NCI-H2227 treated with DMSO at 0.1 percent for 48 hours (cell line): Measurements from ENCODE around the gene FZR1.
"Not testable (repeated sequence)": the region's sequence is repeated elsewhere in the genome, so short reads cannot be mapped to it uniquely, and the experiment has no call there.

ENCODE experiments used
- DNase-seq: peaks from one replicate; lab custom pipeline; 2025; lab: John Stamatoyannopoulos, UW

Gene FZR1

DNA sequence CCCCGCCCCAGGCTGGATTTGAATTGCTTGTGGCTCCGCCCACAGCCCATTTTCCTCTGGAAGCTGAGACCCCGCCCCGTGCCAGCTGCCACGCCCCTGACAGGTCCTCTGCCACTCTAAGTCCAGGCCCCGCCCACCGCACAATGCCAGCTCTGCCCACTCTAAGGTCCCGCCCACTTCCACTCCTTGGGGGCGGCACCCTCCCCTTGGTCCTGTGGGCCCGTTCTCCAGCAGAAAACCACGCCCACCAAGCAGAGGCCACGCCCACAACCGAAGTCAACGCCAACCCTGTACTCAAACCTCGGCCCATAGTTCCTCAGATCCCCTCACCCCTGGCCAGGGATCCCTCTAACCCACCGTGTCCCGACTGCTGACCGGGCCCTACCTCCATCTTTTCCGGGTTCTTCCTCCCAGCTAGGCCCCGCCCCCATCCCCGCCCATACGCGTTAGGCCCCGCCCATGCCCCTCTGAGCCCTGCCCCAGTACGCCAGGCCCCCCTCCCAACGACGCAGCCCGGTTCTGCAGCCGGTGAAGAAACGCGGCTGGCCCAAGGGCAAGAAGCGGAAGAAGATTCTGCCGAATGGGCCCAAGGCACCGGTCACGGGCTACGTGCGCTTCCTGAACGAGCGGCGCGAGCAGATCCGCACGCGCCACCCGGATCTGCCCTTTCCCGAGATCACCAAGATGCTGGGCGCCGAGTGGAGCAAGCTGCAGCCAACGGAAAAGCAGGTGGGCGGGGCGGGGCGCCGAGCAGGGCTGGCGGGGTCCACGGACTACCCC lies 67.9 kb downstream of the FZR1 start:
- no peak for DNase-seq

DNA sequence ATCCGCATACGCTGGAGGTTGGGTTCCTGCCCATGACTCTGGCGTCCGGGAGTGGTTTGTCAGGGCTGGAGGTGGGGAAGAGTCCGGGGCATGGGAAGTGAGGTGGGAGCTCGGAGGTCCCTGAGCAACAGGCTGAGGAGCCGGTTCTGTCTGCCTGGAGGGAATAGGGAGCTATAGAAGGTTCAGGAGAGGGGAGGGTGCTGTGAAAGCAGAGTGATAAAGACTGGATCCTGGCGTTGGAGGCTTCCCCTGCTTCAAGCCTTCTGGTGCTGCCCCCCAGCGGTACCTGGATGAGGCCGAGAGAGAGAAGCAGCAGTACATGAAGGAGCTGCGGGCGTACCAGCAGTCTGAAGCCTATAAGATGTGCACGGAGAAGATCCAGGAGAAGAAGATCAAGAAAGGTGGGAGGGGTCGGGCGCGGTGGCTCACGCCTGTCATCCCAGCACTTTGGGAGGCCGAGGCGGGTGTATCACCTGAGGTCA lies 69.2 kb downstream of the FZR1 start:
- no peak for DNase-seq

DNA sequence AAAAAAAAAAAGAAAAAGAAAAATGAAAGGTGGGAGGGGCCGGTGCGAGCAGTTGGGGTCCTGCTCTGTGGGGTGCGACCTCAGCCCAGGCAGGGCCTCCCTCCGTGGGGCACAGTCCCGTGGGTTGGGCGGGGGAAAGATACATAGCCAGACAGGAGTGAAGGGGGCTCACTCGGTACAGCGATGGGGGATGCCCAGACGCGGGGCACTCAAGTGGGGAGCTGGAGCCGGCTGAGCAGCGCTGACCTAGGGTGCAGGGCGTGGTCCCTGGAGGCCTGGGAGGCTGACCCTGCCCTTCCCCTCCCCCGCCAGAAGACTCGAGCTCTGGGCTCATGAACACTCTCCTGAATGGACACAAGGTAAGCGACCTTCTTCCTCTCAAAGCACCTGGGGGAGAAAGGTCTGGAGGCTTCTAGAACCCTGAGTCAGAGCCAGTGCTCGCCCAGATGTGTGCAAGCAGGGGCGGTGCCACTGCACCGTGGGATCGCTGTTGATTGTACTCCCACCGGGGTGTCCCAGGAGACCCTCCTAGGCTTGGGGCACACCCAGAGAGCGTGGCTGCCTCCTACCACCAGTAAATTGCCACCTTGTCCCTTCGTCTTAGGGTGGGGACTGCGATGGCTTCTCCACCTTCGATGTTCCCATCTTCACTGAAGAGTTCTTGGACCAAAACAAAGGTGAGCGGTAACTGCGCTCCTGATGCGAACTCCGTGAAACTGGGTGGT lies 70.0 kb downstream of the FZR1 start:
- DNase-seq = no peak

DNA sequence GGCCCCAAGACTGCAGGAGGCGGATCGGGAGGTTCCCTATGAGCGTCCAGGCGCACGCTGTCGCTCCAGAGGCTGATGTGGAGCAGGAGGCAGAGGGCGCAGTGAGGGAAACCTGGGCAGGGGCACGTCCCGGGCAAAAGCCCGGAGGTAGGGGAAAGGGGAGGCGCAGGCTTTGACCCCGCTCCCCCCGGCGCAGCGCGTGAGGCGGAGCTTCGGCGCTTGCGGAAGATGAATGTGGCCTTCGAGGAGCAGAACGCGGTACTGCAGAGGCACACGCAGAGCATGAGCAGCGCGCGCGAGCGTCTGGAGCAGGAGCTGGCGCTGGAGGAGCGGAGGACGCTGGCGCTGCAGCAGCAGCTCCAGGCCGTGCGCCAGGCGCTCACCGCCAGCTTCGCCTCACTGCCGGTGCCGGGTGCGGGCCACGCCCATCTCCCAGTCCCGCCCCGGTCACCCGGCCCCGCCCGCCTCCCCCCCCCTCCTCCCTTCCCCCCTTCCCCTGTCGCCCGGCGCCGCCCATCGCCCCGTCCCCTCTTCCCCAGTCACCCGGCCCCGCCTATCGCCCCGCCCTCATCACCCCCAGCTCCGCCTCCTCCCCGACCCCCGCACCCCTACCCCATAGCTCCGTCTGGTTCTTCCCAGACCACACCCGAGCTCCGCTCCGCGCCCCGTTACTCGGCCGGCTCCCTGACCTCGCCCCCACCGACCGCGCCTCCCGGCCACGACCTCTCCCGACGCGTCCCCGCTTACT lies 70.8 kb downstream of the FZR1 start:
- DNase-seq = no peak

DNA sequence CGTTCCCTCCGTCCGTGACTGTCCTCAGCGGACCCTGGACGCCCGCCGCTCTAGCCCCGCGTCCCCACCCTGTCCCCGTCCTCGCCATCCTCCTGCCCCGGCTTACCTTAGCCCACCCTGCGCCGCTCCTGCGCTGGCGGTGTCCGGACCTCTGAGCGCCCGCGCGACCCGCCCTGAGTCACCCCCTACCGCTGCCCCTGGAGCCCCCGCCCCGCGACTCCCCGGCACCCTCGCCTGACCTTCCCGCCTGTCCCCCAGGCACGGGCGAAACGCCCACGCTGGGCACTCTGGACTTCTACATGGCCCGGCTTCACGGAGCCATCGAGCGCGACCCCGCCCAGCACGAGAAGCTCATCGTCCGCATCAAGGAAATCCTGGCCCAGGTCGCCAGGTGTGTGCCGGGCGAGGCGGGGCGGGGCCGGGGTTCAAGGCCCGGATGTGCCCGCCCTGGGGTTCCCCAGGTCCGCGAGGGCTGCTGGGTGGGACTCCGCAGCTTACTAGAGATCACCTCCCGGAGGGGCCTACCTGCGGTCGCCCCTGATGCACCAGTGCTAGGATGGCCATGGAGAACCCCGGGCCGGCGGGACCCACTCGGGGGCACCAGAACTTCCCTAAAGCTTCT lies 71.7 kb downstream of the FZR1 start:
- no peak for DNase-seq

DNA sequence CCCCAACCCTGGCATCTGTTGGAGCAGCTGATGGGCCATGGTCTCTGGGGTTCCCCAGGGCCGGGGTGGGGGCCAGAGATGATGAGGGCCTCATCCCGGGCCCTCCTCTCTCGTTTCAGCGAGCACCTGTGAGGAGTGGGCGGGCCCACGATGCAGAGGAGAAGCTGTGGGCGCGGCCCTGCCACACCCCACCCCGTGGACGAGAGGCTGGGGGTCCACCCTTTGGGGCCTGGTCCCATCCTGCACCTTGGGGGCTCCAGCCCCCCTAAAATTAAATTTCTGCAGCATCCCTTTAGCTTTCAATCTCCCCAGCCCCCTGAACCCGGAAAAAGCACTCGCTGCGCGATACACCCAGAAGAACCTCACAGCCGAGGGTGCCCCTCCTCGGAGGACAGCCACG lies 72.3 kb downstream of the FZR1 start:
- no peak for DNase-seq

DNA sequence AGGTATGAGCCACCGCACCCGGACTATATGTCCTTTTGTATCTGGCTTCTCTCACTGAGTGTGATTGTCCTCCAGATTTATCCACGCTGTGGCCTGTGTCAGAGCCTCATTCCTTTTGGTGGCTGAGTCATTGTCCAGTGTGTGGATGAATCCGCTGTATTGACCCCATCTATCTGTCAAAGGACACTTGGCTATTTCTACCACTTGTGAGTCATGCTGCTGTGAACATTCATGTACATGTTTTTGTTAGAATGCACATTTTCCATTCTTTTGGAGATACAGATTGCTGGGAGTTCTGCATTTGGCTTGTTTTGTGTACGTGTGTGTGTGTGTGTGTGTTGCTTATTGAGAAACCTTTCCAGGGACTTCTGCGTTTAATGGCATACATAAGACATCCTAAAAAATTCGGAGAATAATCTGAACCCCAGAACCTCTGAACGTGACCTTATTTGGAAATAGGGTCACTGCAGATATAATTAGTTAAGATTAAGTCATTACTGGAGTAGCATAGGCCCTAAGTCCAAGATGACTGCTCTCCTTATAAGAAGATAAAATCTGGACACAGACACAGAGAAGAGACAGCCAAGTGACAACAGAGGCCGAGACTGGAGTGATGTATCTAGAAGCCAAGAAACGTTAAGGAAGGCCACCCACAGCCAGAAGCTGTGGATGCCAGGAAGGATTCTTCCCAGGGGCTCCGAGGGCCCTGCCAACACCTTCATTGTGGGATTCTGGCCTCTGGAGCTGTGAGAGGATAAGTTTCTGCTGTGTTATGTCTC lies 74.2 kb downstream of the FZR1 start:
- no peak for DNase-seq

DNA sequence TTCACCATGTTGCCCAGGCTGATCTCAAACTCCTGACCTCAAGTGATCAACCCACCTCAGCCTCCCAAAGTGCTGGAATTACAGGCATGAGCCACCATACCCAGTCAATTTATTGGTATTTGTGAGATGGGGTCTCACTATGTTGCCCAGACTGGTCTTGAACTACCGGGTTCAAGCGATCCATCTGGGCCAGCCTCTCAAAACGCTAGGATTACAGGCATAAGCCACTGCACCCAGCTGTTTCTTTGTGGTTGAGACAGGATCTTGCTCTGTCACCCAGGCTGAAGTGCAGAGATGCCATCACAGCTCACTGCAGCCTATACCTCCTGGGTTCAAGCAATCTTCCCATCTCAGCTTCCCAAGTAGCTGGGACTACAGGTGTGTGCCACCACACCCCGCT lies 75.7 kb downstream of the FZR1 start:
- not testable (repeated sequence) for DNase-seq

DNA sequence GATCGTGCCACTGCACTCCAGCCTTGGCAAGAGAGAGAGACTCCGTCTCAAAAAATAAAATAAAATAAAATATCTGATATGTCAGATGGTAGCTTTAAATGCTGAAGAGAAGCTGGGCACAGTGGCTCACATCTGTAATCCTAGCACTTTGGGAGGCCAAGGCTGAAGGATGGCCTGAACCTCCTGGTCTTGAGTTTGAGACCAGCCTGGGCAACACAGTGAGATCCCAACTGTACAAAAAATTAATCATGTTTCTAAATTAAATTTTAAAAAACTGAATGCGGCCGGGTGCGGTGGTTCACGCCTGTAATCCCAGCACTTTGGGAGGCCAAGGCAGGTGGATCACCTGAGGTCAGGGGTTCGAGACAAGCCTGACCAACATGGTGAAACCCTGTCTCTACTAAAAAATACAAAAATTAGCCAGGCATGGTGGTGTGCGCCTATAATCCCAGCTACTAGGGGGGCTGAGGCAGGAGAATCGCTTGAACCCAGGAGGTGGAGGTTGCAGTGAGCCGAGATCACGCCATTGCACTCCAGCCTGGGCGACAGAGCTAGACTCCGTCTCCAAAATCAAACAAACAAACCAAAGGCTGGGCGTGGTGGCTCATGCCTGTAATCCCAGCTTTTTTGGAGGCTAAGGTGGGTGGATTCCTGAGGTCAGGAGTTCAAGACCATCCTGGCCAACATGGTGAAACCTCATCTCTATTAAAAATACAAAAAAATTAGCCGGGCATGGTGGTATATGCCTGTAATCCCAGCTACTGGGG lies 78.1 kb downstream of the FZR1 start:
- not testable (repeated sequence) for DNase-seq

DNA sequence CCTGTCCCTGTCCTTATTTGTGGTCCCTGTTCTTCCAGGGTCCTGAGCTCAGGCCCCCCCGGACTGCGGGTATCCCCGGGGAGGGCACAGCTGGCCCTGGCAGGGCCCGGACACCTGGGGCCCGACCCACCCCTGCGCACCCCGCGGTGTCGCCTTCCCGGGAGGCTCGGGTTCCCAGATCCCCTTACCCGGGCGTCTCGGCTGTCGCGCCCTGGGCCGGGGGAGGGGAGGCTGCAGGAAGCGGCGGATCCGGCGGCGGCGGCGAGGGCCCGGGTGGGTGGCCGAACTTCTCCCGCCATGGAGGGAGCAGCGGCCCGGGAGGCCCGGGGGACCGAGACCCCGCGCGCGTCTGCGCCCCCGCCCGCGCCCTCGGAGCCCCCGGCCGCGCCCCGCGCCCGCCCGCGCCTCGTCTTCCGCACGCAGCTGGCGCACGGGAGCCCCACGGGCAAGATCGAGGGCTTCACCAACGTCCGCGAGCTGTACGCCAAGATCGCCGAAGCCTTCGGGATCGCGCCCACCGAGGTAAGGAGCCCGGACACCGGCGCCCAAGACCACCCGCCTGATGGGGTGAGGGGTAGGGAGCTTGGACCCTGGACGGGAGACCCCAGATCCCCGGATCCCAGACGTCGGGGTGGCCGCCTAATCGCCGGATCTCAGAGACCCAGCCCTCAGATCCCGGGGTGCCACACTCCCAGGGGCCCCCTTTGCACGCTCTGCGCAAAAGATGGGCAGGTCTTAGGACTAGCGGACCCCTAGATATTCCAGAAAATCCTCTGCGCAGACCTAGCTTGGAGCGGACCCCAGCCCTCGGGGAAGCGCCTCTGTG lies 79.4 kb downstream of the FZR1 start, which contains the start of gene GIPC3:
GIPC3 (plus strand) TSS at position 178 of the 826 bp plus-strand sequence; CDS start at position 298, 120 bp downstream.
- DNase-seq = no peak

DNA sequence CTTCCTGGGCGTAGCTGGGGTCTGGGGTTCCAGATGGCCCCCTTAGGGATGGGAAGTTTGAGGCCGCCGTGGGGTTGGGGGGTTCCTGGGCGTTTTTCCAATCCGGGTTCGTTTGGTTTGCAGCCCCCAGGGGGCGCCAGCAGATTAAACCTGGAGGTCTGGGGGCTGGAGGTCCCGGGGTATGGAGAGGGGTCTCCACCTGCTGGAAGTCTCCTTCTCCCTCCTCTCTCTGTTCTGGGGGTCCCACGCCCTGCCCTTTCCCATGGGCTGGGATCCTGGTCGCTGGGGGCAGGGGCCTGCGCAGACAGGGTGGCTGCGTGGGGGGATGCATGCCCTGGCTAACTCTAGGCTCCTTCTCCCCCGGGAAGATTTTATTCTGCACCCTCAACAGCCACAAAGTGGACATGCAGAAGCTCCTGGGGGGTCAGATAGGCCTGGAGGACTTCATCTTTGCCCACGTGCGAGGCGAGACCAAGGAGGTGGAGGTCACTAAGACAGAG lies 80.1 kb downstream of the FZR1 start:
- no peak for DNase-seq

DNA sequence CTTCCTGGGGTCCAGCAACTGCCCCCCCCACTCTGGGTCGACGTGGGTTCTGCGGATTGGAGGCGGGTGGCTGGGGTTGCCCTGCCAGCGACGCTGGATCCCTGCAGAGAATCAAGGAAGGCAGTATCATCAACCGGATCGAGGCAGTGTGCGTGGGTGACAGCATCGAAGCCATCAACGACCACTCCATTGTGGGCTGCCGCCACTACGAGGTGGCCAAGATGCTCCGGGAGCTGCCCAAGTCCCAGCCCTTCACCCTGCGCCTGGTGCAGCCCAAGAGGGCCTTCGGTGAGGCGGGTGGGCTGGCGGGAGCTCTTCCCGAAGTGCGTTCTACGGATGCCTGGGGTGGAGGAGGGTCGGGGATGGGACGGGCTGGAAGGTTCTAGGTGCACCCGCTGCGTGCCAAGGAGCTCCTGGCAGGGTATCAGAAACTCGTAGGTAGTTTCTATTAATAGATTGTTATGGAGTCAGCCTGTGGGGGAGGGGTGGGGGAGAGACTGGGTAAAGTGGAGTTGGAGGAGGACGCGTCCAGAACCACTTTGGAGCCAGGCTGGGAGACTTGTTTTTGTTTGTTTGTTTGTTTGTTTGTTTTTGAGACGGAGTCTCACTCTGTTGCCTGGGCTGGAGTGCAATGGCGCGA lies 80.7 kb downstream of the FZR1 start:
- no peak for DNase-seq
